ENCODE data around the gene LARGE2.

Gene LARGE2

GRCh38 chr11:45894555-45895247 lies 27.8 kb upstream of the LARGE2 start:
- no peak for TF ChIP-seq SIN3A (IDR thresholded peaks at IDR 0.05; ENCODE audit: borderline replicate concordance, insufficient read depth, low read length)
- TF ChIP-seq FOXP2 (optimal IDR thresholded peaks at IDR 0.05; ENCODE audit: borderline replicate concordance, extremely low read depth, extremely low read length, insufficient read depth) = no peak

GRCh38 chr11:45895553-45896259 lies 26.8 kb upstream of the LARGE2 start:
- TF ChIP-seq REST (IDR thresholded peaks at IDR 0.05; ENCODE audit: insufficient read depth in 1 of 2, low read depth in 2 of 2, low read length in 2 of 2) (no peak), SIN3A (IDR thresholded peaks at IDR 0.05; ENCODE audit: borderline replicate concordance, insufficient read depth, low read length) (no peak), POLR2AphosphoS5 (IDR thresholded peaks at IDR 0.05; ENCODE audit: low read depth, low read length) (no peak), FOXP2 (optimal IDR thresholded peaks at IDR 0.05; ENCODE audit: borderline replicate concordance, extremely low read depth, extremely low read length, insufficient read depth) (no peak), TAF1 (IDR thresholded peaks at IDR 0.05; ENCODE audit: borderline replicate concordance, insufficient read depth, low read length) (no peak)

- TF ChIP-seq SIN3A (IDR thresholded peaks at IDR 0.05; ENCODE audit: borderline replicate concordance, insufficient read depth, low read length) = no peak
- peak; percentile 58 to 79; a peak in 3 of 4 replicates for TF ChIP-seq REST (IDR thresholded peaks at IDR 0.05; ENCODE audit: insufficient read depth in 1 of 2, low read depth in 2 of 2, low read length in 2 of 2)
Measured at GRCh38 chr11:45896422-45896984, 26.0 kb upstream of the LARGE2 start.

GRCh38 chr11:45897556-45897955 lies 24.9 kb upstream of the LARGE2 start:
- TF ChIP-seq SIN3A (IDR thresholded peaks at IDR 0.05; ENCODE audit: borderline replicate concordance, insufficient read depth, low read length) = no peak
- TF ChIP-seq FOXP2 (optimal IDR thresholded peaks at IDR 0.05; ENCODE audit: borderline replicate concordance, extremely low read depth, extremely low read length, insufficient read depth) = no peak
- no peak for TF ChIP-seq REST (IDR thresholded peaks at IDR 0.05; ENCODE audit: insufficient read depth in 1 of 2, low read depth in 2 of 2, low read length in 2 of 2)
- no peak for TF ChIP-seq TAF1 (IDR thresholded peaks at IDR 0.05; ENCODE audit: borderline replicate concordance, insufficient read depth, low read length)
- TF ChIP-seq POLR2AphosphoS5 (IDR thresholded peaks at IDR 0.05; ENCODE audit: low read depth, low read length) = no peak

GRCh38 chr11:45899086-45899447 lies 23.4 kb upstream of the LARGE2 start:
- TF ChIP-seq REST (IDR thresholded peaks at IDR 0.05; ENCODE audit: insufficient read depth in 1 of 2, low read depth in 2 of 2, low read length in 2 of 2) (no peak), TAF1 (IDR thresholded peaks at IDR 0.05; ENCODE audit: borderline replicate concordance, insufficient read depth, low read length) (no peak), POLR2AphosphoS5 (IDR thresholded peaks at IDR 0.05; ENCODE audit: low read depth, low read length) (no peak), SIN3A (IDR thresholded peaks at IDR 0.05; ENCODE audit: borderline replicate concordance, insufficient read depth, low read length) (no peak), FOXP2 (optimal IDR thresholded peaks at IDR 0.05; ENCODE audit: borderline replicate concordance, extremely low read depth, extremely low read length, insufficient read depth) (no peak)

Measured in PFSK-1 (cell line).